RWPE2 (cell line): ENCODE measurements around the gene PDIA5.

Source experiments
- ATAC-seq: fragments of 200-7000 bp; cut with Tn5 transposase; 3 replicates; pipeline ENCODE4 v1.9.1; 2021; ENCODE audit warnings: low read depth
- DNase-seq: peaks from one replicate; pipeline ENCODE4 v3.0.0-alpha.2; 2020; ENCODE audit warnings: low spot score
- H3K27ac ChIP-seq: fragments of 450-650 bp; 2 replicates; pipeline ENCODE4 v1.5.1; 2017; ENCODE audit warnings: mild to moderate bottlenecking; ENCODE audit not compliant: poor library complexity, severe bottlenecking
- H3K27me3 ChIP-seq: fragments of 250-450 bp; sonication (Bioruptor Pico); 2 replicates; pipeline ENCODE4 v1.5.1; 2021; ENCODE audit warnings: mild to moderate bottlenecking, moderate library complexity; ENCODE audit not compliant: insufficient read depth, poor library complexity, severe bottlenecking
- H3K36me3 ChIP-seq: fragments of 250-450 bp; sonication (Bioruptor Pico); 2 replicates; pipeline ENCODE4 v1.5.1; 2020; ENCODE audit warnings: low read depth, mild to moderate bottlenecking, moderate library complexity
- H3K4me1 ChIP-seq: fragments of 250-450 bp; sonication (Bioruptor Pico); 2 replicates; pipeline ENCODE4 v1.5.1; 2021; ENCODE audit warnings: mild to moderate bottlenecking, moderate library complexity; ENCODE audit not compliant: insufficient read depth, poor library complexity, severe bottlenecking
- H3K4me3 ChIP-seq: fragments of 250-450 bp; sonication (Bioruptor Pico); 2 replicates; pipeline ENCODE4 v1.5.1; 2021; ENCODE audit warnings: mild to moderate bottlenecking, moderate library complexity; ENCODE audit not compliant: severe bottlenecking
- H3K9me3 ChIP-seq: fragments of 250-450 bp; sonication (Bioruptor Pico); 2 replicates; pipeline ENCODE4 v1.5.1; 2021; ENCODE audit warnings: mild to moderate bottlenecking, moderate library complexity; ENCODE audit not compliant: severe bottlenecking
- CTCF ChIP-seq: fragments of 450-650 bp; IDR thresholded peaks from one replicate; pipeline ENCODE4 v1.5.1; 2017; ENCODE audit warnings: mild to moderate bottlenecking, moderate library complexity; ENCODE audit not compliant: poor library complexity, severe bottlenecking

The PDIA5 gene

GRCh38 chr3:123071581-123071980 lies 4.8 kb downstream of the PDIA5 start:
- Histone ChIP-seq H3K9me3 (no peaks in the 10 kb centered on the region), H3K27ac (no peak overlapping the region), H3K4me3 (no peak overlapping the region), H3K36me3 (peaks cover 7% of the 10 kb centered on the region; the same call in 1 of the 2 replicates), H3K4me1 (peaks cover 9% of the 10 kb centered on the region), H3K27me3 (no peaks in the 10 kb centered on the region)
- DNase-seq = no peak
- no peak for ATAC-seq
- no peak for TF ChIP-seq CTCF

- Histone ChIP-seq H3K27me3 (no peaks in the 10 kb centered on the region), H3K36me3 (peaks cover 7% of the 10 kb centered on the region; the same call in 1 of the 2 replicates), H3K27ac (no peak overlapping the region), H3K9me3 (no peaks in the 10 kb centered on the region), H3K4me1 (peaks cover 9% of the 10 kb centered on the region), H3K4me3 (no peak overlapping the region)
- no peak for TF ChIP-seq CTCF
- ATAC-seq (no peak), DNase-seq (no peak)
Observed at GRCh38 chr3:123072152-123072551, 5.3 kb downstream of the PDIA5 start.

- DNase-seq (no peak), ATAC-seq (no peak)
- Histone ChIP-seq H3K4me1 (peaks cover 9% of the 10 kb centered on the region), H3K9me3 (no peaks in the 10 kb centered on the region), H3K36me3 (peaks cover 7% of the 10 kb centered on the region; the same call in 1 of the 2 replicates), H3K27ac (no peak overlapping the region), H3K27me3 (no peaks in the 10 kb centered on the region), H3K4me3 (no peak overlapping the region)
- TF ChIP-seq CTCF = no peak
Observed at GRCh38 chr3:123072564-123072963, 5.7 kb downstream of the PDIA5 start.

GRCh38 chr3:123075359-123075758 lies 8.5 kb downstream of the PDIA5 start:
- no peak for DNase-seq

GRCh38 chr3:123076112-123076495 lies 9.3 kb downstream of the PDIA5 start:
- Histone ChIP-seq H3K4me1 (peaks cover 13% of the 10 kb centered on the region), H3K27me3 (no peaks in the 10 kb centered on the region), H3K36me3 (peaks cover 20% of the 10 kb centered on the region), H3K4me3 (no peak overlapping the region), H3K27ac (no peak overlapping the region), H3K9me3 (no peaks in the 10 kb centered on the region)
- DNase-seq (no peak), ATAC-seq (no peak)
- TF ChIP-seq CTCF = no peak

More at GRCh38 chr3:123075359-123075758, 8.5 kb downstream of the PDIA5 start:
- ATAC-seq = no peak
- Histone ChIP-seq H3K27ac (no peak overlapping the region), H3K9me3 (no peaks in the 10 kb centered on the region), H3K27me3 (no peaks in the 10 kb centered on the region), H3K4me3 (no peak overlapping the region), H3K36me3 (peaks cover 13% of the 10 kb centered on the region), H3K4me1 (peaks cover 13% of the 10 kb centered on the region)
- no peak for TF ChIP-seq CTCF
